Measurements from ENCODE around the gene UXS1. TPM values are rescaled to one million over a fixed set of nuclear protein-coding genes. Genes with fewer than 3 reads are reported as not detected.

The UXS1 gene
- total and polyA plus RNA-seq, 11 donors, result 11.0 to 36.9 (median 30.9) TPM

- Histone ChIP-seq H3K36me3 (no peaks in the 10 kb centered on the region), H3K27ac (no peak overlapping the region), H3K9me3 (no peaks in the 10 kb centered on the region), H3K4me1 (peaks cover 0 to 5% (median 0%) of the 10 kb centered on the region in 12 donors), H3K27me3 (no peaks in the 10 kb centered on the region), H3K4me3 (no peak overlapping the region)
- no peak for TF ChIP-seq POLR2A (IDR thresholded peaks at IDR 0.05)
- TF ChIP-seq CTCF (IDR thresholded peaks at IDR 0.05), result no peak
- intact Hi-C loops (cut with DNase I), result loop anchor here in 1 of 10 donors (5.0 kb wide), 1 partner anchor 48 kb away; no protein-coding TSS in a partner anchor
- WGBS, 4 donors, result 89 to 94% (median 92%) methylated on average over 7 of the region's 7 CpGs
- ATAC-seq (no peak), DNase-seq (no peak)
Measured at GRCh38 chr2:106175086-106175850, 18.8 kb downstream of the UXS1 start.

- 84 to 89% (median 85%) methylated on average over 7 of the region's 7 CpGs for WGBS, 4 donors
- no peak for DNase-seq
- TF ChIP-seq CTCF (IDR thresholded peaks at IDR 0.05) (no peak), POLR2A (IDR thresholded peaks at IDR 0.05) (no peak)
- H3K27me3 ChIP-seq, result no peaks in the 10 kb centered on the region
- no peak overlapping the region for H3K27ac ChIP-seq
- no peak for ATAC-seq
- no peak overlapping the region for H3K4me3 ChIP-seq
- H3K4me1 ChIP-seq, result peaks cover 0 to 5% (median 0%) of the 10 kb centered on the region in 12 donors
- no peaks in the 10 kb centered on the region for H3K9me3 ChIP-seq
- intact Hi-C loops (cut with DNase I), result no loop called here
- H3K36me3 ChIP-seq, result no peaks in the 10 kb centered on the region
Measured at GRCh38 chr2:106174056-106174455, 20.0 kb downstream of the UXS1 start.

- H3K36me3 ChIP-seq, result no peaks in the 10 kb centered on the region
- no peaks in the 10 kb centered on the region for H3K27me3 ChIP-seq
- WGBS, 4 donors, result 96 to 100% (median 97%) methylated on average over 2 of the region's 2 CpGs
- intact Hi-C loops (cut with DNase I), result no loop called here
- H3K4me1 ChIP-seq, result peaks cover 0 to 5% (median 0%) of the 10 kb centered on the region in 12 donors
- TF ChIP-seq CTCF (IDR thresholded peaks at IDR 0.05), result no peak
- ATAC-seq (no peak), DNase-seq (no peak)
- H3K9me3 ChIP-seq, result no peaks in the 10 kb centered on the region
- H3K4me3 ChIP-seq, result no peak overlapping the region
- H3K27ac ChIP-seq, result no peak overlapping the region
Measured at GRCh38 chr2:106172649-106173048, 21.5 kb downstream of the UXS1 start.

GRCh38 chr2:106168657-106169056 lies 25.4 kb downstream of the UXS1 start:
- intact Hi-C loops (cut with DNase I), result no loop called here
- WGBS, 4 donors, result 89 to 92% (median 92%) methylated on average over 2 of the region's 2 CpGs
- no peak for ATAC-seq
- H3K27ac ChIP-seq, result no peak overlapping the region
- H3K4me3 ChIP-seq, result no peak overlapping the region
- TF ChIP-seq CTCF (IDR thresholded peaks at IDR 0.05), result no peak
- no peak for TF ChIP-seq POLR2A (IDR thresholded peaks at IDR 0.05)
- H3K27me3 ChIP-seq, result no peaks in the 10 kb centered on the region
- no peaks in the 10 kb centered on the region for H3K36me3 ChIP-seq
- H3K4me1 ChIP-seq, result no peaks in the 10 kb centered on the region
- no peaks in the 10 kb centered on the region for H3K9me3 ChIP-seq
- DNase-seq, result no peak

All from heart left ventricle (tissue), 16 donors.